Breast epithelium (tissue), 3 donors: ENCODE data around the gene OR2D2.

Experiments
- POLR2A ChIP-seq: fragments of 450-650 bp; IDR thresholded peaks from one replicate; pipeline ENCODE4 v1.6.1; 2016; ENCODE audit warnings: antibody characterized with exemption, mild to moderate bottlenecking, moderate library complexity
- TF ChIP-seq, protein P1 (sequence below), 3 donors: fragments of 450-650 bp; IDR thresholded peaks; one replicate each; pipeline ENCODE4 v1.5.1; 2016 to 2017; ENCODE audit warnings: antibody characterized with exemption in 3 of 3, mild to moderate bottlenecking in 3 of 3, moderate library complexity in 3 of 3

- TF ChIP-seq, protein P1, sequence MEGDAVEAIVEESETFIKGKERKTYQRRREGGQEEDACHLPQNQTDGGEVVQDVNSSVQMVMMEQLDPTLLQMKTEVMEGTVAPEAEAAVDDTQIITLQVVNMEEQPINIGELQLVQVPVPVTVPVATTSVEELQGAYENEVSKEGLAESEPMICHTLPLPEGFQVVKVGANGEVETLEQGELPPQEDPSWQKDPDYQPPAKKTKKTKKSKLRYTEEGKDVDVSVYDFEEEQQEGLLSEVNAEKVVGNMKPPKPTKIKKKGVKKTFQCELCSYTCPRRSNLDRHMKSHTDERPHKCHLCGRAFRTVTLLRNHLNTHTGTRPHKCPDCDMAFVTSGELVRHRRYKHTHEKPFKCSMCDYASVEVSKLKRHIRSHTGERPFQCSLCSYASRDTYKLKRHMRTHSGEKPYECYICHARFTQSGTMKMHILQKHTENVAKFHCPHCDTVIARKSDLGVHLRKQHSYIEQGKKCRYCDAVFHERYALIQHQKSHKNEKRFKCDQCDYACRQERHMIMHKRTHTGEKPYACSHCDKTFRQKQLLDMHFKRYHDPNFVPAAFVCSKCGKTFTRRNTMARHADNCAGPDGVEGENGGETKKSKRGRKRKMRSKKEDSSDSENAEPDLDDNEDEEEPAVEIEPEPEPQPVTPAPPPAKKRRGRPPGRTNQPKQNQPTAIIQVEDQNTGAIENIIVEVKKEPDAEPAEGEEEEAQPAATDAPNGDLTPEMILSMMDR (IDR thresholded peaks at IDR 0.05): no peak
- TF ChIP-seq POLR2A: no peak
These were observed at the start of gene OR2D2 for GRCh38 chr11:6892400-6892799.
